Large intestine (tissue), 3 donors: Measurements from ENCODE around the gene CCNG2. TPM values are rescaled to one million over a fixed set of nuclear protein-coding genes. Genes with fewer than 3 reads are reported as not detected.

Experiments
- DNase-seq, 2 donors: peaks; one replicate each; pipeline versions ENCODE4 v3.0.0 to v3.0.0-alpha.2; 2013
- H3K27ac ChIP-seq: one replicate; pipeline ENCODE4 v1.5.1; 2013; ENCODE audit warnings: low read length
- H3K27me3 ChIP-seq: 2 replicates; pipeline ENCODE4 v1.6.1; 2013; ENCODE audit warnings: low read length; ENCODE audit not compliant: control insufficient read depth, insufficient read depth
- H3K36me3 ChIP-seq: 2 replicates; pipeline ENCODE4 v1.6.1; 2013; ENCODE audit warnings: low read length; ENCODE audit not compliant: control insufficient read depth, insufficient read depth
- H3K4me1 ChIP-seq: one replicate; pipeline ENCODE4 v1.6.1; 2013; ENCODE audit warnings: low read length; ENCODE audit not compliant: control insufficient read depth, insufficient read depth
- H3K4me3 ChIP-seq: one replicate; pipeline ENCODE4 v1.5.1; 2013; ENCODE audit warnings: low read length
- H3K9me3 ChIP-seq: one replicate; pipeline ENCODE4 v1.6.1; 2013; ENCODE audit warnings: mild to moderate bottlenecking, low read depth, low read length, moderate library complexity; ENCODE audit not compliant: control insufficient read depth
- WGBS: methylation state at CpG from one replicate; pipeline ENCODE4 v1.1.5; 2013; ENCODE audit warnings: low lambda C conversion rate; ENCODE audit not compliant: insufficient coverage; 5-methylcytosine and 5-hydroxymethylcytosine counted together
- polyA plus RNA-seq: library from polyadenylated mRNA; unstranded; fragments of 120-200 nt; gene quantifications from one replicate; pipeline ENCODE4 v1.2.1, GENCODE V29; 2013

The CCNG2 gene
- polyA plus RNA-seq, 1 donor, result 154 TPM

DNA sequence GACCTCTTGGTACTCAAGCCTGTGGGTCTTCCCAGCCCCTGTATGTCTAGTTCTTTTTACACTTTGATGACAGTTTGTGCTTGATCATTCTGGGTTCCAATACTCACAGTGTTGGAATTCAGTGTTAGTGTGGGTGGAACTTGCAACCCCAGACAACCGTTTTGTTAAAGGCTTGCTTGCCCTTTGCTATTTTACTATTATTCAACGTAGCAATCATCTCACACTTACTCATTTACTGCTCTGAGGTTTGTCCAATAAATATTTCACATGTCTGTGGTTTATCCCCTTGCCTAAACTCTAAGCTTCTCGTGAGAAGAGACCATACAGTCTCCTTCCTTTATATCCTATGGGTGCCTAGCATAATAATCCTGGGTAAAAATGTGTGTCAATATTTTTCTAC lies 15.3 kb downstream of the CCNG2 start:
- Histone ChIP-seq H3K36me3 (peaks cover 34% of the 10 kb centered on the region), H3K9me3 (no peaks in the 10 kb centered on the region), H3K27ac (no peak overlapping the region), H3K4me3 (no peak overlapping the region), H3K4me1 (peaks cover 9% of the 10 kb centered on the region), H3K27me3 (no peaks in the 10 kb centered on the region)
- DNase-seq, result no peak
- WGBS, result 70% methylated on average over 1 of the region's 3 CpGs

DNA sequence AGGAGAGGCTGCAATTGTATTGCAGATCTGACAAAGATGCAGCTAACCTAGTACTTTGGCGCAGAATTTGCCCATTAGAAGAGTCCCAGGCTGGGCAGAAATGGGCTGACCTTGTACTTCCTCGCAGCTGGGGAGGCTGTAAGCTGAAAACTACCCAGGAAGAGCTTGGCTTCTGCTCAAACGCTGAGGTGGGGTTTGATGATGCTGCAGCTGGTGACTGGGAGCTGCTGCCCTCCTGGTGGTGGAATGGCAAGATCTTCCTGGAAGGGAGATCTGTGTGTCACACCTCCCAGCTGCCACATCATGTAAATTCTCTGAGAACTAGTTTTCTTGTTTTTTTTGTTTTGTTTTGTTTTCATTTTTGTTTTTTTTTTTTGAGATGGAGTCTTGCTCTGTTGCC lies 17.4 kb downstream of the CCNG2 start:
- Histone ChIP-seq H3K4me3 (no peak overlapping the region), H3K36me3 (peaks cover 13% of the 10 kb centered on the region), H3K4me1 (peaks cover 9% of the 10 kb centered on the region), H3K27me3 (no peaks in the 10 kb centered on the region), H3K27ac (no peak overlapping the region), H3K9me3 (no peaks in the 10 kb centered on the region)
- WGBS, result 100% methylated on average over 1 of the region's 3 CpGs
- no peak for DNase-seq

DNA sequence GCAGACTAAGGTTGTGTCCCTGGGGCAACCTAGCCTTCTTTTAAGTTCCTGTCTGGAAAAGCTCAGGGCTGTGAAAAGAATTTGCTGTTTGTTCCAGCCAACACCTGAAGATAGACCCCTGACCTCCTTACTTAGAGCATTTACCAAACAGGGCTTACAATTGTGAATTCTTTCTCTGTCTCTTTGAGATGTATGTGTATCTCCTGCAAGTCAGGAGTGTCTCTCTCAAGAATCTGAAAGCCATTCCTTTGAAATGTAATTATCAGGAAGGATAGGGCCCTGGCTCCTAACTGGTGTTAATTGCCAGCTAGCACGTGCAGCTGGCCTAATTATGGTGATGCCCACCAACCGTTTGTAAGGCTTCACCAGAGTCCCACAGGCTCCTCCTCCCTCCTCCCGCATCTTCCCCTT lies 18.2 kb downstream of the CCNG2 start:
- no peaks in the 10 kb centered on the region for H3K9me3 ChIP-seq
- H3K36me3 ChIP-seq, result peaks cover 7% of the 10 kb centered on the region
- DNase-seq, result no peak
- H3K27ac ChIP-seq, result no peak overlapping the region
- no peaks in the 10 kb centered on the region for H3K27me3 ChIP-seq
- H3K4me3 ChIP-seq, result no peak overlapping the region
- H3K4me1 ChIP-seq, result peaks cover 9% of the 10 kb centered on the region
- no CpG with 5 or more reads among the region's 3 CpGs for WGBS

DNA sequence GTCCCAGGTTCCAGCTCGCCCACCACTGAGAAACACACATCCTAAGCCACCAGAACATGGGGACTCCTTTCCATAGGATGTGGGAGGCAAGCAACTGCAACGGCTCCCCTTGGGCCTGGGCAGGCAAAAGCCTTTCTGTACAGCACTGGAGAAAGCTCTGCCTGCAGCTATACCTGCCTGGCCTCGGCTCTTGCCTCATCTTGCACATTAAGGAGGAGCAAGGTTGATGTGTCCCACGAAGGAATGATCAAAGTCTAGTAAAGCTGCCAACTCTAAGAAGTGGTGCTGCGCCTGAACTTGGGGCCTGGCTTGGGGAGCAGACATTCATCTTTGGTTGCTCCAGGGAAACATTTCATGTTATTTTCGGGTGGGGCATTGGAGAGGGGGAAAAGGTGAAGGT lies 19.6 kb downstream of the CCNG2 start:
- DNase-seq, result peak; percentile 50 to 77
- Histone ChIP-seq H3K27me3 (no peaks in the 10 kb centered on the region), H3K36me3 (no peaks in the 10 kb centered on the region), H3K4me3 (no peak overlapping the region), H3K9me3 (no peaks in the 10 kb centered on the region), H3K4me1 (peaks cover 9% of the 10 kb centered on the region), H3K27ac (no peak overlapping the region)
- WGBS, result no CpG with 5 or more reads among the region's 6 CpGs

DNA sequence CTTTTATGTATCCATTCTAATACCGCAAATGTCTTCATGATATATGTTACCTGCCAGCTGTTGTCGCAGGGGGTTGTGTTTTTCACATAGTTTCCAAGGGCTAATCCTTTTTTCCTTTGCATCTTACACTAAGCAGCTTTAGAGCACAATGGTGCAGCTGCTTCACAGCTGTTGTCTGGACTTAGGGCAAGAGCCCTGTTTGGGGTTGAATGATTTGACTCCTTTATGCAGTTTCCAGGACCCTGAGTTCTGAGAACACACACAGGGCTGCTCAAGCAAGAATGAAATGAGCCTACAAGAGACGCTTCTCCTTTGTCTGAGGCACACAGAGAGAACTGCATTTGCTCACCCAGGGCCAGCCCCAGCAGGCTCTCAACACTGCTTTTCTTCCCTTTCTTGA lies 20.2 kb downstream of the CCNG2 start:
- 80% methylated on average over 2 of the region's 3 CpGs for WGBS
- Histone ChIP-seq H3K4me3 (no peak overlapping the region), H3K27me3 (no peaks in the 10 kb centered on the region)

DNA sequence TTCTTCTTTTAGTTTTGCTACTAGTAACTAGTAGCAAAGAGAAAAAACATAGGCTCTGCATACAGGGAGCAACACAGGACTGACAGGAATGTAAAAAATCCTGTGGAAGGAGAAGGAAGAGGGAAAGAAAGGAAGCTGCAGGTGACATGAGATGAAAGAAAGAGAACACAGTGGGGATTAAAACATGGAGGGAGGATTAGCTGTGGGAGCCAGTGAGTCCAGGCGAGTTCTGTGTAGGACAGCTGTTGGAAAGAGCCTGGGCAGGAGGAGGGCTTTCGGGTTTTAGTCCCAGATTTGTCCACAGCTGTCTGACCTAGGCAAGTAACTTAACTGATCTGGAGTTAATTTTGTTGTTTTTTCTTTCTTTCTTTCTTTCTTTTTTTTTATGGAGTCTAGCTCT lies 21.6 kb downstream of the CCNG2 start:
- no peak for DNase-seq
- WGBS, result no CpG with 5 or more reads among the region's 2 CpGs
- no peak overlapping the region for H3K27ac ChIP-seq
- no peak overlapping the region for H3K4me3 ChIP-seq
- H3K36me3 ChIP-seq, result no peaks in the 10 kb centered on the region
- H3K4me1 ChIP-seq, result peaks cover 9% of the 10 kb centered on the region
- H3K27me3 ChIP-seq, result no peaks in the 10 kb centered on the region
- H3K9me3 ChIP-seq, result no peaks in the 10 kb centered on the region

More for the DNA sequence above, 20.2 kb downstream of the CCNG2 start:
- Histone ChIP-seq H3K27ac (no peak overlapping the region), H3K4me1 (peaks cover 9% of the 10 kb centered on the region), H3K36me3 (no peaks in the 10 kb centered on the region), H3K9me3 (no peaks in the 10 kb centered on the region)
- no peak for DNase-seq

DNA sequence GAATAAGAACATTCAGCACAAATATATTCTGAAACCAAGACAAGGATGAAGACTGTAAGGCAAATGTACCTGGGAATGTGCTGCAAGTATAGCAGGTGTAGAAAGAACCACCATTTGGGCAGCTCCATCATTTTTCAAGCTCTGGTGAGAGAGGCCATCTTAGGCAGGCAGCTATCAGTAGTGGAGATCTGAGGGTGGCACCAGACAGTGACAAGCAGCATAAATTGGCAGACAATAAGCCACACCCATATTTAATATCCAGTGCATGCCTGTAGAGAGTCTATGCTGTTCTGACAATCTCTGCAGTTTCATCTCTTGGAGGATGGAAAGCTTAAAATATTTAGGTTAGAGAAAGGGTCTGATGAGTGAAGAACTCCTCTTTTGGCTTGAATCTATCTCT lies 22.5 kb downstream of the CCNG2 start:
- no peaks in the 10 kb centered on the region for H3K36me3 ChIP-seq
- H3K27me3 ChIP-seq, result no peaks in the 10 kb centered on the region
- no peak overlapping the region for H3K4me3 ChIP-seq
- H3K4me1 ChIP-seq, result peaks cover 9% of the 10 kb centered on the region
- H3K9me3 ChIP-seq, result no peaks in the 10 kb centered on the region
- H3K27ac ChIP-seq, result no peak overlapping the region
- no peak for DNase-seq

DNA sequence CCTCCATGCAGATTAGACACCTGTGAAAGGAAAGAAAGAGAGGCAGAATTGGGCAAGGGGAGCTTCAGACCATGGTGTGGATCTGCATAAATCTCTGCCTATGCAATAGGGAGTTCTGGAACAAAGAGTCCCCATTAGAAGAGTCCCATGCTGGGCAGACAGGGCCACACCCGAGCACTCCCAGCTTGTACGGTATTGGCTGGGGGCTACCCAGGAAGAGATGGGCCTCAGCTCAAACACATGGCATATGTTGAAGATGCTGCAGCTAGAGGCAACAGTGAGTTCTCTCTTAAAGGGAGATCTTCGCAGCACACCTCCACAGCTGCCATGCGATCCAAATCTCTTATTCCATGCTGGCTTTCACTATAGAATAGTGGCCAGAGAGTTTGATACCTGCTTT lies 24.7 kb downstream of the CCNG2 start:
- WGBS, result no CpG with 5 or more reads among the region's 4 CpGs
- no peak overlapping the region for H3K27ac ChIP-seq
- DNase-seq, result no peak
- H3K27me3 ChIP-seq, result no peaks in the 10 kb centered on the region
- no peaks in the 10 kb centered on the region for H3K36me3 ChIP-seq
- H3K4me1 ChIP-seq, result peaks cover 6% of the 10 kb centered on the region
- no peaks in the 10 kb centered on the region for H3K9me3 ChIP-seq
- H3K4me3 ChIP-seq, result no peak overlapping the region

DNA sequence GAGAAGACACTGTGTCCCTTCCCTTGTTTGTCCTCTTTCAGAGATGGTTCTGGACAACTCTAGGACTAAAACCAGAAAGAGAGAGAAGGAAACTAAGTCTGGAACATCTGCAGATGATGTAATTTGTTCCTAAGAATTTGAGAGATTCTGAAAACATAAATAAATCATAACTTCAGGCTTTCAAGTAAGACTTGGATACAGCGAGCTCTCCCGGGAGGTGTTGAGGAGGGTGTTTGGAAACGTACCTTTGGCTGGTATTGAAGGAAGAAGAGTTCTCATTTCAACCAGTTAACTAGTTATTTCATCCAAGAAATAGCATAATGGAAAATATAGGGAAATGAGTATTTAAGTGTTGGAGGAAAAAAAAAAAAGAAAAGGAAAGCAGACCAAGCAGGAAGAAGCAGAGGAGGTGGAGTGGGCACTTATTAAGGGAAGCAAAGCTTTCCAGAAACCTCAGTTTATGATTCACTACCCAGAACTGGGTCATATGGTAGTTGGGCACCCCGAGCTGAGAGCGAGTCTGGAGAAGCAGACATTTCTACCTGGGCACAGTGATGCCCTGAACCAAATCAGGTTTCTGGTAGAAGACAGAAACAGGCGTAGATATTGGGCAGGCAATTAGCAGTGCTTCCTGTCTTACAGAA lies 26.9 kb downstream of the CCNG2 start:
- Histone ChIP-seq H3K9me3 (no peaks in the 10 kb centered on the region), H3K4me3 (no peak overlapping the region), H3K27me3 (no peaks in the 10 kb centered on the region), H3K27ac (no peak overlapping the region), H3K4me1 (peaks cover 2% of the 10 kb centered on the region), H3K36me3 (no peaks in the 10 kb centered on the region)
- WGBS, result 80% methylated on average over 3 of the region's 6 CpGs
- DNase-seq, result no peak

DNA sequence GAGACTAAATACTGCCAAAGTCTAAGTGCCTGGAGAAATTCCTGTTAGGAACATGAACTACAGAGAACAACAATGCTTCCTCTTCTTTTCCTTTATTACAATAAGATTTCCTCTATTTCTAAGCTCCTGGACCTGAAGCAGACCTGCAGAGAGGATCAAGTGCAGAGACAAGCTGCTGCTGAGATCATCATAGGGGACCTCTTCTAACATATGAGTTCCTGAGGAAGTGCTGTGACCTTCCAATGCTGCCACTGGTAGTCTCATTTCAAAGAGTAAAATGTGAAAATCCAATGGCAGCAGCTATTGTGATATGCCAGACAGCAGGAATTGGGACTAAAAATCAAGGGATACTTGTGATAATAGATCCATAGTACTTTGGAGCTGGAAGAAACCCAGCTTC lies 28.0 kb downstream of the CCNG2 start:
- Histone ChIP-seq H3K27me3 (no peaks in the 10 kb centered on the region), H3K9me3 (no peaks in the 10 kb centered on the region), H3K27ac (no peak overlapping the region), H3K4me1 (peaks cover 5% of the 10 kb centered on the region), H3K4me3 (no peak overlapping the region), H3K36me3 (no peaks in the 10 kb centered on the region)
- DNase-seq, result no peak

DNA sequence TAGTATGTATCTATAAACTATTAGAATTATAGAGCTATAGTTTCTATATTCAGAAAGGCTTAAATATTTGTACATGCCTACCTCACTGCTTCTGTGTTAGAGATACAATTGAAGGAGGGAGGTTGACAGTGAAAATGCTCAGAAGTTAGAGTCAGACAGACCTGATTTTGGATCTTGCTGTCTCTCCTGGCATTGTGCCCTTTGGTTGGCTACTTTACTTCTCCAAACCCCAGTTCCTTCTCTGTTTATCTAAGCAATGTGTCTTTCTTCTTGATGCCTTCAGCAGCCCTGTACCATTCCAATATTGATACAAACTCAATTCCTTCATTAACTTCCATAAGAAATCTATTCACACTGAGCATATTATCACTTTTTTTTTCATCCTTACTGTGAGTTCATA lies 28.7 kb downstream of the CCNG2 start:
- Histone ChIP-seq H3K4me3 (no peak overlapping the region), H3K36me3 (no peaks in the 10 kb centered on the region), H3K4me1 (peaks cover 6% of the 10 kb centered on the region), H3K9me3 (no peaks in the 10 kb centered on the region), H3K27ac (no peak overlapping the region), H3K27me3 (no peaks in the 10 kb centered on the region)
- no peak for DNase-seq
